Endothelial cell of umbilical vein (primary cell): Measurements from ENCODE around the gene ZMYND11.

Experiments
- CTCF ChIP-seq, 2 donors: IDR thresholded peaks; 1 replicate in 1 of 2; 2 replicates in 1 of 2; pipeline ENCODE4 v1.5.1; 2011; ENCODE audit warnings: low read length in 2 of 2, mild to moderate bottlenecking in 2 of 2, moderate library complexity in 2 of 2, control low read depth in 1 of 2, inconsistent platforms in 1 of 2, low read depth in 1 of 2; ENCODE audit not compliant: insufficient read depth in 1 of 2; ENCODE audit errors: extremely low read depth in 1 of 2
- GATA2 ChIP-seq: IDR thresholded peaks from 2 replicates; pipeline ENCODE4 v1.7.0; 2011; ENCODE audit warnings: low read depth, mild to moderate bottlenecking, moderate library complexity, mixed read lengths, low read length; ENCODE audit not compliant: insufficient read length, insufficient read depth
- JUN ChIP-seq: IDR thresholded peaks from 2 replicates; pipeline ENCODE4 v1.6.1; 2011; ENCODE audit warnings: borderline replicate concordance, low read depth; ENCODE audit not compliant: insufficient read length, insufficient read depth
- POLR2A ChIP-seq: IDR thresholded peaks from 2 replicates; pipeline ENCODE4 v1.6.1; 2012; ENCODE audit warnings: low read depth, mild to moderate bottlenecking, control low read depth, low read length
- POLR2AphosphoS5 ChIP-seq: IDR thresholded peaks from 2 replicates; pipeline ENCODE4 v1.6.1; 2012; ENCODE audit warnings: low read depth, mild to moderate bottlenecking, control low read depth, low read length, moderate library complexity; ENCODE audit not compliant: insufficient read depth

DNA sequence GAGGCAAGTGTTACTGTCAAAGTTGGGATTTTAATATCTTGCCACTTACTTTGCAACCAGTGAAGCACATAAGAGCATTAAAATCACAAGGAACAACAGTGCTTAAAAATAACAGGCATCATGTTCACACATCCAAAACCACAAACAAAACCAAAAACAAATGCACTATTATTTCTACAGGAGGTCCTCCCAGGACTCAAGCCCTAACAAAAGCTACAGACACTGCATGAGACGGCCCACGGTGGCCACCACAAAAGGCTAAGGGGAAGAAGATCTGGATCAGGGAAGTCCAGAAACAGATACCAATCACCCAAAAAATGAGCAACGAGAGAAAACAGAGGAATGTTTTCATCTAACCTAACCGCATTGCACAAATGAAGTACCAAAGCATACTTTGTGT, 158.4 kb downstream of the ZMYND11 start:
- no peak for TF ChIP-seq POLR2AphosphoS5
- no peak for TF ChIP-seq GATA2
- no peak for TF ChIP-seq JUN
- no peak for TF ChIP-seq POLR2A
- TF ChIP-seq CTCF (IDR thresholded peaks at IDR 0.05; ENCODE audit: extremely low read depth in 1 of 2, insufficient read depth in 1 of 2, low read depth in 1 of 2, low read length in 2 of 2): no peak
